OCI-LY1 (cell line): ENCODE data around the gene LBX2.
"Not testable (repeated sequence)": the region's sequence is repeated elsewhere in the genome, so short reads cannot be mapped to it uniquely, and the experiment has no call there.

ENCODE experiments used
- EZH2 ChIP-seq: fragments of 200-600 bp; sonication (generic), shearing (Covaris generic); IDR thresholded peaks from 2 replicates; pipeline ENCODE4 v1.8.0; 2017; ENCODE audit warnings: borderline replicate concordance, mixed run types, mild to moderate bottlenecking, antibody characterized with exemption, low read length, moderate library complexity, mixed read lengths
- TF ChIP-seq, protein P1 (sequence below): fragments of 200-600 bp; sonication (generic), shearing (Covaris generic); IDR thresholded peaks from 2 replicates; pipeline ENCODE4 v1.5.1; 2017; ENCODE audit warnings: mild to moderate bottlenecking, antibody characterized with exemption, low read length, moderate library complexity, mixed read lengths

DNA sequence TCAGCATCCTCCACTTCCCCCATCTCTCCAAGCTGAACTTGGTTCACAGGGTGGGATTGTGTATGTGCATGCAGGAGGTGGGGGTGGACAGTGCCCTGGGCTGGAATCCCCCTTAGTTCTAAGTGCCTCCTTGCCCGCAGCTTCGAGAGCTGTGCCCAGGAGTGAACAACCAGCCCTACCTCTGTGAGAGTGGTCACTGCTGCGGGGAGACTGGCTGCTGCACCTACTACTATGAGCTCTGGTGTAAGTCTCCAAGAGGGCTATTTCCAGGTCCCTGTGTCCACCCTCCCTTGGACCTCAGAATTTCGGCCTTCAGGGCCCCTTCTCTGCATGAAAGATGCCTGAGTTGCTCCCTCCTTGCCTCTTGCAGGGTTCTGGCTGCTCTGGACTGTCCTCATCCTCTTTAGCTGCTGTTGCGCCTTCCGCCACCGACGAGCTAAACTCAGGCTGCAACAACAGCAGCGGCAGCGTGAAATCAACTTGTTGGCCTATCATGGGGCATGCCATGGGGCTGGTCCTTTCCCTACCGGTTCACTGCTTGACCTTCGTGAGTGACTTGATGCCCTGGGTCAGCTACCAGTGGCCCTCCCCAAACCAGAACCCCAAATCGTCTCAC, 39.8 kb downstream of the LBX2 start:
- TF ChIP-seq, protein P1, sequence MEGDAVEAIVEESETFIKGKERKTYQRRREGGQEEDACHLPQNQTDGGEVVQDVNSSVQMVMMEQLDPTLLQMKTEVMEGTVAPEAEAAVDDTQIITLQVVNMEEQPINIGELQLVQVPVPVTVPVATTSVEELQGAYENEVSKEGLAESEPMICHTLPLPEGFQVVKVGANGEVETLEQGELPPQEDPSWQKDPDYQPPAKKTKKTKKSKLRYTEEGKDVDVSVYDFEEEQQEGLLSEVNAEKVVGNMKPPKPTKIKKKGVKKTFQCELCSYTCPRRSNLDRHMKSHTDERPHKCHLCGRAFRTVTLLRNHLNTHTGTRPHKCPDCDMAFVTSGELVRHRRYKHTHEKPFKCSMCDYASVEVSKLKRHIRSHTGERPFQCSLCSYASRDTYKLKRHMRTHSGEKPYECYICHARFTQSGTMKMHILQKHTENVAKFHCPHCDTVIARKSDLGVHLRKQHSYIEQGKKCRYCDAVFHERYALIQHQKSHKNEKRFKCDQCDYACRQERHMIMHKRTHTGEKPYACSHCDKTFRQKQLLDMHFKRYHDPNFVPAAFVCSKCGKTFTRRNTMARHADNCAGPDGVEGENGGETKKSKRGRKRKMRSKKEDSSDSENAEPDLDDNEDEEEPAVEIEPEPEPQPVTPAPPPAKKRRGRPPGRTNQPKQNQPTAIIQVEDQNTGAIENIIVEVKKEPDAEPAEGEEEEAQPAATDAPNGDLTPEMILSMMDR: not testable (repeated sequence)
- not testable (repeated sequence) for TF ChIP-seq EZH2
